ENCODE measurements around the gene CCND3.

The CCND3 gene

GRCh38 chr6:41941280-41942066, at the start of gene CCND3:
TSS of gene CCND3 (minus strand) at chr6:41941808. CDS start at chr6:41941649, 159 bp downstream.
- FAIRE-seq = no peak

- FAIRE-seq = no peak
These were observed 44.7 kb upstream of the CCND3 start for GRCh38 chr6:41986339-41986738.

GRCh38 chr6:41984623-41985022, 43.0 kb upstream of the CCND3 start:
- FAIRE-seq = no peak

- no peak for FAIRE-seq
These were observed 35.3 kb upstream of the CCND3 start for GRCh38 chr6:41976794-41977484.

GRCh38 chr6:41975276-41975675, 33.7 kb upstream of the CCND3 start:
- FAIRE-seq = no peak

GRCh38 chr6:41974281-41974825, 32.7 kb upstream of the CCND3 start:
- FAIRE-seq = no peak

GRCh38 chr6:41972826-41973225, 31.2 kb upstream of the CCND3 start:
- FAIRE-seq = no peak

- no peak for FAIRE-seq
These were observed 28.8 kb upstream of the CCND3 start for GRCh38 chr6:41970436-41970846.

- no peak for FAIRE-seq
These were observed 26.0 kb upstream of the CCND3 start for GRCh38 chr6:41967312-41968287.

- no peak for FAIRE-seq
These were observed 25.3 kb upstream of the CCND3 start for GRCh38 chr6:41966961-41967311.

- FAIRE-seq = no peak
These were observed 24.8 kb upstream of the CCND3 start for GRCh38 chr6:41966214-41966920.

GRCh38 chr6:41965429-41966213, 24.0 kb upstream of the CCND3 start:
- FAIRE-seq = no peak

GRCh38 chr6:41964201-41964887, 22.7 kb upstream of the CCND3 start:
- no peak for FAIRE-seq

GRCh38 chr6:41963371-41963770, 21.8 kb upstream of the CCND3 start:
- no peak for FAIRE-seq

- no peak for FAIRE-seq
These were observed 18.4 kb upstream of the CCND3 start for GRCh38 chr6:41960028-41960427.

- no peak for FAIRE-seq
These were observed 16.6 kb upstream of the CCND3 start for GRCh38 chr6:41958022-41958856.

- FAIRE-seq = no peak
These were observed 15.5 kb upstream of the CCND3 start for GRCh38 chr6:41957117-41957516.

GRCh38 chr6:41955412-41955811, 13.8 kb upstream of the CCND3 start:
- no peak for FAIRE-seq

GRCh38 chr6:41954668-41955067, 13.1 kb upstream of the CCND3 start:
- FAIRE-seq = no peak

All from islet of Langerhans (tissue), 1 donor.